ENCODE results near the gene UTS2R.

DNA sequence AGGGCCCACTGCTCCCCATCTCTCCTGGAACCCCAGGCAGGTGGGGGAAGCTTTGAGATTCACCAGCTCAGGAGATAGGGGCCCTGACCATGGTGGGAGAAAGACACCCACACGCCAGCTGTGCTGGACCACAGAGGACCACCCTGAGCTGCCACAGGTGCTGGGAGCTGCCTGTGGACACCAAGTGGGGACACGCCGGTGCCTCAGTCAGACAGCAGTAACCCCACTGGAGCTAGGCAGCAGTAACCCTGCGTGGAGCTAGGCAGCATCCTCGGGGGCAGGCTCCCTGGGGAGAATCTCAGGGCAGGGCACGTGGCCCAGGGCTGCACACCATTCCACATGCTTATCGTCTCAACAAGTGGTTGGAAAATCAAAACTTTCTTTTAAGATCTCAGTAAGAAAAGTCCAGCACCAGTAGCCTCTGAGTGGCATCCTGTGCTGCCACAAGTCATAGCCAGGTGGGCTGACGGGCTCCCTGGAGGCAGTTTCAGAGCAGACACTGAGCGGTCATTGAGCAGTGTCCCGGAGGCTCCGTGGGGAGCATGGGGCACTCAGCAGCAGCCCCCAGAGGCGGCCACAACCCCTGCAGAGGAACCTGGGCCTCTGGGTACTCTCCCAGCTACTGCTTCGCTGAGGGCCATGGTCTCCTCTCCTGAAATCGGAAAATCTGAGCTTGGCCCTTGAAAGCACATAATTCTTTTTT, 38.6 kb downstream of the UTS2R start:
- TF ChIP-seq, protein P1, sequence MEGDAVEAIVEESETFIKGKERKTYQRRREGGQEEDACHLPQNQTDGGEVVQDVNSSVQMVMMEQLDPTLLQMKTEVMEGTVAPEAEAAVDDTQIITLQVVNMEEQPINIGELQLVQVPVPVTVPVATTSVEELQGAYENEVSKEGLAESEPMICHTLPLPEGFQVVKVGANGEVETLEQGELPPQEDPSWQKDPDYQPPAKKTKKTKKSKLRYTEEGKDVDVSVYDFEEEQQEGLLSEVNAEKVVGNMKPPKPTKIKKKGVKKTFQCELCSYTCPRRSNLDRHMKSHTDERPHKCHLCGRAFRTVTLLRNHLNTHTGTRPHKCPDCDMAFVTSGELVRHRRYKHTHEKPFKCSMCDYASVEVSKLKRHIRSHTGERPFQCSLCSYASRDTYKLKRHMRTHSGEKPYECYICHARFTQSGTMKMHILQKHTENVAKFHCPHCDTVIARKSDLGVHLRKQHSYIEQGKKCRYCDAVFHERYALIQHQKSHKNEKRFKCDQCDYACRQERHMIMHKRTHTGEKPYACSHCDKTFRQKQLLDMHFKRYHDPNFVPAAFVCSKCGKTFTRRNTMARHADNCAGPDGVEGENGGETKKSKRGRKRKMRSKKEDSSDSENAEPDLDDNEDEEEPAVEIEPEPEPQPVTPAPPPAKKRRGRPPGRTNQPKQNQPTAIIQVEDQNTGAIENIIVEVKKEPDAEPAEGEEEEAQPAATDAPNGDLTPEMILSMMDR (IDR thresholded peaks at IDR 0.05): no peak
- no peak for TF ChIP-seq POLR2A (IDR thresholded peaks at IDR 0.05; ENCODE audit: low read depth)
- TF ChIP-seq POLR2AphosphoS5 (IDR thresholded peaks at IDR 0.05): no peak
- TF ChIP-seq EP300 (IDR thresholded peaks at IDR 0.05): no peak

All from esophagus muscularis mucosa (tissue), 4 donors.